Measurements from ENCODE around the gene ZNF804B. TPM values are rescaled to one million over a fixed set of nuclear protein-coding genes. Genes with fewer than 3 reads are reported as not detected.

ZNF804B gene
- total RNA-seq, 1 experiment from 2014 or later: not detected

GRCh38 chr7:89021741-89022140 lies 262.2 kb downstream of the ZNF804B start:
- H4K5ac ChIP-seq (ENCODE audit: insufficient read length, low read depth, low read length): no peak overlapping the region
- no peak overlapping the region for H4K8ac ChIP-seq (replicated peaks; ENCODE audit: insufficient read length, low read depth, low read length)
- H2BK12ac ChIP-seq (ENCODE audit: insufficient read length, low read depth, low read length): no peak overlapping the region
- H2AFZ ChIP-seq (ENCODE audit: low read length): no peak overlapping the region
- Mint-ChIP-seq H3K27me3 (ENCODE audit: low read depth) (no peaks in the 10 kb centered on the region), H3K36me3 (ENCODE audit: insufficient read depth in 1 of 3, low read depth in 3 of 3) (peaks cover 0 to 15% (median 1%) of the 10 kb centered on the region in 3 experiments; a peak in 5 of 7 replicates), H3K4me3 (no peak overlapping the region), H3K4me1 (peaks cover 8 to 9% of the 10 kb centered on the region in 2 experiments), H3K9me3 (peaks cover 10% of the 10 kb centered on the region in 2 experiments), H3K27ac (peak overlapping the region in 2 of 3 experiments; percentile 37 to 62; a peak in 3 of 7 replicates)
- no peak overlapping the region for H3K4ac ChIP-seq (ENCODE audit: low read depth, low read length)
- no peak for DNase-seq
- no peaks in the 10 kb centered on the region for H3K27me3 ChIP-seq (ENCODE audit: insufficient read depth, low read length)
- no peak overlapping the region for H2BK5ac ChIP-seq (ENCODE audit: insufficient read length, low read length)
- H4K20me1 ChIP-seq (ENCODE audit: control insufficient read depth, insufficient read depth, insufficient read length): no peaks in the 10 kb centered on the region
- H2BK120ac ChIP-seq (ENCODE audit: low read depth, low read length, poor library complexity, severe bottlenecking): no peak overlapping the region
- H2AK5ac ChIP-seq (ENCODE audit: insufficient read length, low read length): no peak overlapping the region
- no peak overlapping the region for H4K91ac ChIP-seq (ENCODE audit: insufficient read length, low read depth, low read length)
- no peak overlapping the region for H3K18ac ChIP-seq (ENCODE audit: insufficient read length, low read depth, low read length)
- no peaks in the 10 kb centered on the region for H3K23me2 ChIP-seq (ENCODE audit: insufficient read length, low read depth, low read length, poor library complexity, severe bottlenecking)
- no peaks in the 10 kb centered on the region for H3K79me1 ChIP-seq (ENCODE audit: insufficient read depth, low read depth, low read length, poor library complexity, severe bottlenecking)
- no peak overlapping the region for H3K56ac ChIP-seq (ENCODE audit: insufficient read length, low read depth, low read length)
- no peak overlapping the region for H3K27ac ChIP-seq (ENCODE audit: insufficient read length, low read depth, low read length)
- H2BK20ac ChIP-seq (ENCODE audit: low read depth, low read length, poor library complexity, severe bottlenecking): no peak overlapping the region
- H3T11ph ChIP-seq (ENCODE audit: low read length): no peak overlapping the region
- H3K14ac ChIP-seq (ENCODE audit: insufficient read depth, low read length): no peak overlapping the region
- H3K9me3 ChIP-seq (ENCODE audit: control insufficient read depth, low read depth, low read length): no peaks in the 10 kb centered on the region
- no peak overlapping the region for H3K23ac ChIP-seq (ENCODE audit: insufficient read length, low read depth, low read length)
- no peak overlapping the region for H3K9ac ChIP-seq (ENCODE audit: extremely low read depth, insufficient read length, low read length)
- no peak overlapping the region for H3K4me2 ChIP-seq (ENCODE audit: insufficient read depth, insufficient read length, low read length)
- no peaks in the 10 kb centered on the region for H3K79me2 ChIP-seq (ENCODE audit: insufficient read depth, low read length)
- H3K4me1 ChIP-seq (ENCODE audit: insufficient read depth, low read length): no peaks in the 10 kb centered on the region
- no CpG with 5 or more reads among the region's 1 CpG for WGBS (ENCODE audit: extremely low coverage, insufficient read length, low lambda C conversion rate)
- no peak for TF ChIP-seq CTCF (conservative IDR thresholded peaks at IDR 0.05)
- no peak overlapping the region for H2BK15ac ChIP-seq (ENCODE audit: low read depth, low read length)

All from H9 (cell line).